ENCODE results near the gene AGFG1. TPM values are rescaled to one million over a fixed set of nuclear protein-coding genes. Genes with fewer than 3 reads are reported as not detected.
A peak's percentile ranks its signal among the peaks of the same experiment; 100 is the strongest.
"Not testable (repeated sequence)": the region's sequence is repeated elsewhere in the genome, so short reads cannot be mapped to it uniquely, and the experiment has no call there.

The AGFG1 gene
- total RNA-seq, 6 experiments from 2014 or later = 62.3 to 105 (median 74.0) TPM

GRCh38 chr2:227539465-227539956 is 67.6 kb downstream of the AGFG1 start:
- TF ChIP-seq CTCF (IDR thresholded peaks at IDR 0.05) = no peak
- Mint-ChIP-seq H3K36me3 (ENCODE audit: low read depth) (peaks cover 60% of the 10 kb centered on the region), H3K4me1 (ENCODE audit: low read depth) (no peaks in the 10 kb centered on the region), H3K27ac (no peak overlapping the region), H3K9me3 (peaks cover 26% of the 10 kb centered on the region), H3K4me3 (no peak overlapping the region), H3K27me3 (ENCODE audit: insufficient read depth) (peaks cover 1% of the 10 kb centered on the region; the same call in 1 of the 2 replicates)
- no peak for DNase-seq

GRCh38 chr2:227540352-227540751 is 68.4 kb downstream of the AGFG1 start:
- not testable (repeated sequence) for H3K4me3 Mint-ChIP-seq; H3K27ac Mint-ChIP-seq; H3K4me1 Mint-ChIP-seq (ENCODE audit: low read depth); H3K27me3 Mint-ChIP-seq (ENCODE audit: insufficient read depth); DNase-seq
- H3K9me3 Mint-ChIP-seq = peaks cover 26% of the 10 kb centered on the region
- peaks cover 68% of the 10 kb centered on the region for H3K36me3 Mint-ChIP-seq (ENCODE audit: low read depth)

- Mint-ChIP-seq H3K27me3 (ENCODE audit: insufficient read depth) (peaks cover 1% of the 10 kb centered on the region; the same call in 1 of the 2 replicates), H3K27ac (no peak overlapping the region), H3K36me3 (ENCODE audit: low read depth) (peaks cover 47% of the 10 kb centered on the region), H3K4me3 (no peak overlapping the region), H3K9me3 (peaks cover 15% of the 10 kb centered on the region), H3K4me1 (ENCODE audit: low read depth) (no peaks in the 10 kb centered on the region)
- TF ChIP-seq CTCF (IDR thresholded peaks at IDR 0.05) = peak; percentile 53
- no peak for DNase-seq
Measured at GRCh38 chr2:227545990-227546389, 74.0 kb downstream of the AGFG1 start.

GRCh38 chr2:227551836-227552235 is 79.9 kb downstream of the AGFG1 start:
- peaks cover 18% of the 10 kb centered on the region for H3K36me3 Mint-ChIP-seq (ENCODE audit: low read depth)
- no peak overlapping the region for H3K4me3 Mint-ChIP-seq
- no peaks in the 10 kb centered on the region for H3K4me1 Mint-ChIP-seq (ENCODE audit: low read depth)
- peak overlapping the region; percentile 42 for H3K27ac Mint-ChIP-seq
- no peaks in the 10 kb centered on the region for H3K9me3 Mint-ChIP-seq
- no peak for TF ChIP-seq CTCF (IDR thresholded peaks at IDR 0.05)
- DNase-seq = no peak
- H3K27me3 Mint-ChIP-seq (ENCODE audit: insufficient read depth) = no peaks in the 10 kb centered on the region

- H3K9me3 Mint-ChIP-seq = no peaks in the 10 kb centered on the region
- H3K36me3 Mint-ChIP-seq (ENCODE audit: low read depth) = no peaks in the 10 kb centered on the region; the same call in 1 of the 2 replicates
- no peaks in the 10 kb centered on the region; the same call in 1 of the 2 replicates for H3K27me3 Mint-ChIP-seq (ENCODE audit: insufficient read depth)
- no peak for DNase-seq
- H3K27ac Mint-ChIP-seq = no peak overlapping the region
- TF ChIP-seq CTCF (IDR thresholded peaks at IDR 0.05) = no peak
- no peaks in the 10 kb centered on the region for H3K4me1 Mint-ChIP-seq (ENCODE audit: low read depth)
- no peak overlapping the region for H3K4me3 Mint-ChIP-seq
Measured at GRCh38 chr2:227562581-227562980, 90.6 kb downstream of the AGFG1 start.

GRCh38 chr2:227565080-227565479 is 93.1 kb downstream of the AGFG1 start:
- DNase-seq = no peak
- 0 out of 2 replicates have a peak overlapping the region, but pooled peaks have one; percentile 22 for H3K27ac Mint-ChIP-seq
- no peak for TF ChIP-seq CTCF (IDR thresholded peaks at IDR 0.05)
- H3K4me3 Mint-ChIP-seq = no peak overlapping the region
- H3K9me3 Mint-ChIP-seq = no peaks in the 10 kb centered on the region
- H3K36me3 Mint-ChIP-seq (ENCODE audit: low read depth) = no peaks in the 10 kb centered on the region; the same call in 1 of the 2 replicates
- H3K4me1 Mint-ChIP-seq (ENCODE audit: low read depth) = peaks cover under 1% of the 10 kb centered on the region; the same call in 1 of the 2 replicates
- peaks cover 2% of the 10 kb centered on the region; the same call in 1 of the 2 replicates for H3K27me3 Mint-ChIP-seq (ENCODE audit: insufficient read depth)
